GM10266 (cell line): ENCODE results near the gene CCDC40.

Experiments used
- DNase-seq: peaks from one replicate; pipeline ENCODE4 v3.0.0; 2012; ENCODE audit errors: extremely low spot score
- CTCF ChIP-seq: IDR thresholded peaks from 2 replicates; pipeline ENCODE4 v1.5.1; 2012; ENCODE audit warnings: mild to moderate bottlenecking, low read depth; ENCODE audit not compliant: control insufficient read depth, insufficient read depth; ENCODE audit errors: missing control alignments

Gene CCDC40

GRCh38 chr17:80110927-80111701 is 74.7 kb downstream of the CCDC40 start:
- TF ChIP-seq CTCF = no peak
- DNase-seq = no peak

- no peak for TF ChIP-seq CTCF
- DNase-seq = no peak
Measured at GRCh38 chr17:80111702-80112470, 75.4 kb downstream of the CCDC40 start.

GRCh38 chr17:80112471-80113032 is 76.1 kb downstream of the CCDC40 start:
- TF ChIP-seq CTCF = no peak
- no peak for DNase-seq

- no peak for TF ChIP-seq CTCF
- no peak for DNase-seq
Measured at GRCh38 chr17:80113033-80113484, 76.6 kb downstream of the CCDC40 start.

GRCh38 chr17:80114758-80115157 is 78.3 kb downstream of the CCDC40 start:
- no peak for TF ChIP-seq CTCF
- DNase-seq = no peak

GRCh38 chr17:80115159-80115558 is 78.7 kb downstream of the CCDC40 start:
- TF ChIP-seq CTCF = no peak
- no peak for DNase-seq
